Lower leg skin (tissue), 4 donors: ENCODE results near the gene FAM107A. TPM values are rescaled to one million over a fixed set of nuclear protein-coding genes. Genes with fewer than 3 reads are reported as not detected.

Source experiments
- DNase-seq, 2 donors: peaks; one replicate each; pipeline ENCODE4 v3.0.0-alpha.2; 2019; ENCODE audit warnings: low spot score in 2 of 2
- H3K4me3 ChIP-seq: fragments of 200-600 bp; sonication (generic); 2 replicates; pipeline ENCODE4 v1.5.1; 2017; ENCODE audit warnings: mild to moderate bottlenecking, low read depth; ENCODE audit not compliant: poor library complexity, severe bottlenecking
- CTCF ChIP-seq, 3 donors: fragments of 450-650 bp; IDR thresholded peaks; one replicate each; pipeline ENCODE4 v1.5.1; 2016; ENCODE audit warnings: antibody characterized with exemption in 3 of 3, mild to moderate bottlenecking in 3 of 3, moderate library complexity in 2 of 3
- POLR2A ChIP-seq, 2 donors: fragments of 450-650 bp; IDR thresholded peaks; one replicate each; pipeline ENCODE4 v1.6.1; 2016 to 2017; ENCODE audit warnings: antibody characterized with exemption in 2 of 2, mild to moderate bottlenecking in 1 of 2, moderate library complexity in 1 of 2
- WGBS, 2 donors: methylation state at CpG; one replicate each; pipeline ENCODE4 v1.1.5; 2018; 5-methylcytosine and 5-hydroxymethylcytosine counted together
- intact Hi-C: fragments of 100-400 bp; cut with DNase I; formaldehyde crosslinking; loops from one replicate; pipeline ENCODE4 v1.15.0; 2023; ENCODE audit warnings: low total_unique reads
- total RNA-seq, 4 donors: library from RNA; depleted of rRNA; stranded (reverse); fragments of >200 nt; gene quantifications; one replicate each; pipeline ENCODE4 v1.1.0, GENCODE V29; 2016

Gene FAM107A
- total RNA-seq, 4 donors from 2014 or later: 9.2 to 52.5 (median 16.9) TPM

GRCh38 chr3:58536501-58537411 lies 40.4 kb downstream of the FAM107A start, which contains the start of gene ACOX2:
Gene ACOX2, minus strand, starts transcription at chr3:58537190. Its CDS starts 2,084 bp downstream, at chr3:58535106.
- 59 to 61% methylated on average over 13 of the region's 13 CpGs for WGBS, 2 donors
- intact Hi-C loops: loop anchor here (10.0 kb wide), 1 partner anchor 212 kb away; no protein-coding TSS in a partner anchor

GRCh38 chr3:58535531-58536500 lies 41.4 kb downstream of the FAM107A start:
- 14 to 42% methylated on average over 2 of the region's 2 CpGs for WGBS, 2 donors
- peak in 1 of 2 donors; percentile 78 for DNase-seq
- TF ChIP-seq CTCF (IDR thresholded peaks at IDR 0.05) (peak in 1 of 3 donors; percentile 41), POLR2A (IDR thresholded peaks at IDR 0.05) (no peak)
- H3K4me3 ChIP-seq: no peak overlapping the region
- intact Hi-C loops: loop anchor here (10.0 kb wide), 1 partner anchor 211 kb away; no protein-coding TSS in a partner anchor

More at GRCh38 chr3:58536501-58537411, 40.4 kb downstream of the FAM107A start, which contains the start of gene ACOX2:
- no peak for TF ChIP-seq POLR2A (IDR thresholded peaks at IDR 0.05)
- TF ChIP-seq CTCF (IDR thresholded peaks at IDR 0.05): no peak
- peak; percentile 37 to 87 for DNase-seq
- H3K4me3 ChIP-seq: no peak within 1 kb of the TSS

GRCh38 chr3:58534592-58535494 lies 42.3 kb downstream of the FAM107A start:
- H3K4me3 ChIP-seq: no peak overlapping the region
- intact Hi-C loops: loop anchor here (10.0 kb wide), 1 partner anchor 210 kb away; no protein-coding TSS in a partner anchor
- DNase-seq: no peak
- WGBS, 2 donors: 93 to 95% methylated on average over 9 of the region's 9 CpGs
- TF ChIP-seq POLR2A (IDR thresholded peaks at IDR 0.05) (no peak), CTCF (IDR thresholded peaks at IDR 0.05) (no peak)

GRCh38 chr3:58532794-58533220 lies 44.4 kb downstream of the FAM107A start:
- intact Hi-C loops: loop anchor here (10.0 kb wide), 1 partner anchor 208 kb away; no protein-coding TSS in a partner anchor
- TF ChIP-seq POLR2A (IDR thresholded peaks at IDR 0.05): no peak
- TF ChIP-seq CTCF (IDR thresholded peaks at IDR 0.05): peak in 1 of 3 donors; percentile 79
- WGBS, 2 donors: 14 to 17% methylated on average over 11 of the region's 11 CpGs
- peak; percentile 63 to 93 for DNase-seq
- no peak overlapping the region for H3K4me3 ChIP-seq
